GM23338 (cell line): ENCODE results near the gene FANK1. TPM values are rescaled to one million over a fixed set of nuclear protein-coding genes. Genes with fewer than 3 reads are reported as not detected.
A peak's percentile ranks its signal among the peaks of the same experiment; 100 is the strongest.

Source experiments
- ATAC-seq: fragments of 200-7000 bp; cut with Tn5 transposase; 3 replicates; pipeline ENCODE4 v1.9.1; 2020
- DNase-seq: peaks from one replicate; pipeline ENCODE4 v3.0.0-alpha.2; 2015; ENCODE audit warnings: low spot score
- H2AFZ ChIP-seq: fragments of 200-600 bp; sonication (generic); 2 replicates; pipeline ENCODE4 v1.8.0; 2016; ENCODE audit warnings: antibody characterized with exemption, mild to moderate bottlenecking, moderate library complexity
- H3F3A ChIP-seq: fragments of 200-600 bp; sonication (generic); replicated peaks from 2 replicates; pipeline ENCODE4 v1.8.0; 2017; ENCODE audit warnings: antibody characterized with exemption, mixed run types, low read depth
- H3K27ac ChIP-seq: fragments of 200-600 bp; sonication (generic); 2 replicates; pipeline ENCODE4 v1.6.1; 2016; ENCODE audit warnings: low read depth
- H3K27me3 ChIP-seq: fragments of 200-600 bp; sonication (generic); 2 replicates; pipeline ENCODE4 v1.8.0; 2016; ENCODE audit warnings: mild to moderate bottlenecking, mixed run types, moderate library complexity; ENCODE audit not compliant: insufficient read depth
- H3K36me3 ChIP-seq: fragments of 200-600 bp; sonication (generic); 2 replicates; pipeline ENCODE4 v1.8.0; 2016; ENCODE audit warnings: mild to moderate bottlenecking; ENCODE audit not compliant: insufficient read depth
- H3K4me1 ChIP-seq: fragments of 200-600 bp; sonication (generic); 2 replicates; pipeline ENCODE4 v1.8.0; 2016; ENCODE audit warnings: mild to moderate bottlenecking, moderate library complexity; ENCODE audit not compliant: insufficient read depth
- H3K4me2 ChIP-seq: fragments of 200-600 bp; sonication (generic); 2 replicates; pipeline ENCODE4 v1.7.1; 2017; ENCODE audit warnings: mixed run types
- H3K4me3 ChIP-seq: fragments of 200-600 bp; sonication (generic); 2 replicates; pipeline ENCODE4 v1.6.1; 2016; ENCODE audit warnings: mixed run types
- H3K79me2 ChIP-seq: fragments of 200-600 bp; sonication (generic); replicated peaks from 2 replicates; pipeline ENCODE4 v1.8.0; 2017; ENCODE audit warnings: mild to moderate bottlenecking; ENCODE audit not compliant: insufficient read depth
- H3K9me2 ChIP-seq: fragments of 200-600 bp; sonication (generic); 2 replicates; pipeline ENCODE4 v1.8.0; 2017; ENCODE audit not compliant: insufficient read depth
- H4K20me1 ChIP-seq: fragments of 200-600 bp; sonication (generic); replicated peaks from 2 replicates; pipeline ENCODE4 v1.8.0; 2017; ENCODE audit warnings: mild to moderate bottlenecking; ENCODE audit not compliant: insufficient read depth
- H3K27ac Mint-ChIP-seq: 2 replicates; pipeline ENCODE4 v1.8.0; 2020; ENCODE audit warnings: inconsistent platforms, mild to moderate bottlenecking, moderate library complexity, mixed read lengths
- H3K27me3 Mint-ChIP-seq: 3 replicates; pipeline ENCODE4 v1.8.0; 2022; ENCODE audit warnings: low read depth, mild to moderate bottlenecking, moderate library complexity, mixed read lengths, inconsistent platforms; ENCODE audit not compliant: insufficient read depth, poor library complexity
- H3K36me3 Mint-ChIP-seq: 3 replicates; pipeline ENCODE4 v1.8.0; 2021; ENCODE audit warnings: low read depth, mild to moderate bottlenecking, inconsistent platforms, moderate library complexity, mixed read lengths
- H3K4me1 Mint-ChIP-seq: 3 replicates; pipeline ENCODE4 v1.8.0; 2020; ENCODE audit warnings: mild to moderate bottlenecking, inconsistent platforms, mixed read lengths
- H3K4me3 Mint-ChIP-seq: 3 replicates; pipeline ENCODE4 v1.8.0; 2021; ENCODE audit warnings: moderate library complexity, mild to moderate bottlenecking, inconsistent platforms, mixed read lengths
- H3K9me3 Mint-ChIP-seq: 3 replicates; pipeline ENCODE4 v1.8.0; 2020; ENCODE audit warnings: moderate library complexity, mild to moderate bottlenecking, inconsistent platforms, mixed read lengths
- CTCF ChIP-seq, 2 experiments: fragments of 200-600 bp in 1 of 2; sonication (generic) in 1 of 2; conservative IDR thresholded peaks; 2 replicates each; pipeline versions ENCODE4 v1.5.1 to v1.6.1; 2016 to 2017; ENCODE audit warnings: antibody characterized with exemption in 2 of 2, low read depth in 2 of 2, mild to moderate bottlenecking in 2 of 2, moderate library complexity in 1 of 2
- REST ChIP-seq: IDR thresholded peaks from one replicate; pipeline ENCODE4 v1.6.1; 2018; ENCODE audit warnings: antibody characterized with exemption; ENCODE audit not compliant: unreplicated experiment
- ZNF114 ChIP-seq: fragments of 250-450 bp; sonication (Bioruptor Pico); IDR thresholded peaks from 2 replicates; pipeline ENCODE4 v1.5.0; 2020; ENCODE audit warnings: mild to moderate bottlenecking, moderate library complexity
- ZNF462 ChIP-seq: fragments of 250-450 bp; sonication (Bioruptor Pico); IDR thresholded peaks from 2 replicates; pipeline ENCODE4 v1.5.0; 2020; ENCODE audit warnings: mild to moderate bottlenecking, moderate library complexity
- polyA plus RNA-seq: library from polyadenylated mRNA; unstranded; fragments of >200 nt; fragmentation: Nextera tagmentation; extraction: Ambion mirVana; gene quantifications from 2 replicates; pipeline ENCODE4 v1.2.1, GENCODE V29; 2016
- total RNA-seq: library from RNA; depleted of rRNA; stranded (reverse); fragments of >200 nt; shearing (Covaris generic); gene quantifications from 2 replicates; pipeline ENCODE4 v1.2.3, GENCODE V29; 2014

FANK1 gene
- total and polyA plus RNA-seq, 2 experiments from 2014 or later, result 0.37 to 0.69 TPM

- no peak for TF ChIP-seq ZNF114 (CRISPR knock-in tag)
- TF ChIP-seq REST, result no peak
- TF ChIP-seq CTCF (conservative IDR thresholded peaks at IDR 0.05; ENCODE audit: low read depth in 2 of 2), result peak; percentile 84 to 93
- TF ChIP-seq ZNF462 (CRISPR knock-in tag), result no peak
- peak; percentile 52 for ATAC-seq
Measured at GRCh38 chr10:125868372-125868975, 27.9 kb upstream of the FANK1 start.

More at GRCh38 chr10:125868372-125868975, 27.9 kb upstream of the FANK1 start:
- Mint-ChIP-seq H3K27me3 (no peaks in the 10 kb centered on the region), H3K27ac (no peak overlapping the region), H3K4me3 (no peak overlapping the region), H3K36me3 (peaks cover 6% of the 10 kb centered on the region), H3K9me3 (no peaks in the 10 kb centered on the region), H3K4me1 (no peaks in the 10 kb centered on the region; the same call in 2 of the 3 replicates)
- H3K27ac ChIP-seq, result no peak overlapping the region
- no peaks in the 10 kb centered on the region for H3F3A ChIP-seq
- H3K9me2 ChIP-seq, result no peaks in the 10 kb centered on the region
- H3K36me3 ChIP-seq, result no peaks in the 10 kb centered on the region
- no peaks in the 10 kb centered on the region for H3K27me3 ChIP-seq
- H3K79me2 ChIP-seq, result no peaks in the 10 kb centered on the region
- no peak overlapping the region for H3K4me3 ChIP-seq
- H2AFZ ChIP-seq, result no peak overlapping the region
- DNase-seq, result peak; percentile 66
- no peaks in the 10 kb centered on the region for H4K20me1 ChIP-seq
- H3K4me1 ChIP-seq, result no peaks in the 10 kb centered on the region
- no peak overlapping the region for H3K4me2 ChIP-seq
